Endometrial microvascular endothelial cells (primary cell): Measurements from ENCODE around the gene UNC13C. TPM values are rescaled to one million over a fixed set of nuclear protein-coding genes. Genes with fewer than 3 reads are reported as not detected.

Experiments used
- in situ Hi-C: cut with HindIII; loops from 2 replicates; pipeline ENCODE4 v1.10.0; 2017; ENCODE audit warnings: low sequenced_read_pairs, low pct_unique_long_range_greater_than_20kb; ENCODE audit errors: inconsistent ontology term
- total RNA-seq: library from RNA; depleted of rRNA; stranded (reverse); fragments of >200 nt; gene quantifications from one replicate; pipeline ENCODE4 v1.2.3, GENCODE V29; 2015; ENCODE audit errors: inconsistent ontology term

Gene UNC13C
- total RNA-seq, 1 donor from 2014 or later: not detected

DNA sequence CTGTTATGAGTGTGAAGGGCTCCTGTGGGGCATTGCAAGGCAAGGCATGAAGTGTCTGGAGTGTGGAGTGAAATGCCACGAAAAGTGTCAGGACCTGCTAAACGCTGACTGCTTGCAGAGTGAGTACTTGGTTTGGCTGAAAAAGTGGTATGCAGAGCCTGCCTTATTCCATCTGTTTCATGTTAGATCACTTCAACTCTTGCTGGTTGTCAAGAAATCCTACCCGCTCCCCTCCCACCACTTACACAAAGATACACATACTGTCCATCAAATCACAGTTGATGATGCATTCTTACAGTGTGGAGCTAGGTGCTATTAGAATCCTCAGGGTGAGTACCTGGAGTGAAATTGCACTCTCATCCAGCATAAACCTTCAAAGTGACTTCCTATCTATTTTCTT is 272.1 kb downstream of the UNC13C start:
- in situ Hi-C loops: no loop called here

- in situ Hi-C loops: no loop called here
Observed at GRCh38 chr15:54256190-54256589, 277.9 kb downstream of the UNC13C start.

DNA sequence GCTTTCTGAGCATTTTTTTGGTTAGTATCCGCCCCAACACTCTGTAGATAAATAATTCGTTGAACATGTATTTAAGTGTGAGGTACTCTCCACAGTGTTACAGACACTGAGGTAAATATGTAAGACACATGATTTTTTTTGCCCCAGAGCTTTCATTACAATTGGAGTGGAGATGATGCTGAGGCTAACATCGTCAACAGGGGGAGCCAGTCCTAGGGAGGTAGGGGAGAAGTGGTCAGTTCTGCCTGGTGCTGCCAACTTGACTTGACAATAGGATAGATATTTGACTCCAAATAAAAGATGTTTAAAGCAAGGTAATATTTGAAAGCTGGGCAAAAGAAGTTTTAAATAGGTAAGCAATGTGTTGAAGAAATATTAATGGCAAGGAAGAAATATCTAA is 295.7 kb downstream of the UNC13C start:
- in situ Hi-C loops: no loop called here

- in situ Hi-C loops: no loop called here
Observed at GRCh38 chr15:54277834-54278233, 299.6 kb downstream of the UNC13C start.

DNA sequence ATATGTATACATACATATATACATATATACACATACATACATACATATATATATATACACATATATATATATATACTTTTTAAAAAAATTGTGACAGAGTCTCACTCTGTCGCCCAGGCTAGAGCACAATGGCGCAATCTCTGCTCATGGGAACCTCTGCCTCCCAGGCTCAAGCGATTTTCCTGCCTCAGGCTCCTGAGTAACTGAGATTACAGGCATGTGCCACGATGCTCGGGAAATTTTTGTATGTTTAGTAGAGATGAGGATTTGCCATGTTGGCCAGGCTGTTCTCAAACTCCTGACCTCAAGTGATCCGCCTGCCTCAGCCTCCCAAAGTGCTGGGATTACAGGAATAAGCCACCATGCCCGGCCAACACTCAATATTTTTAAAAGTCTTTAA is 302.5 kb downstream of the UNC13C start:
- in situ Hi-C loops: no loop called here

DNA sequence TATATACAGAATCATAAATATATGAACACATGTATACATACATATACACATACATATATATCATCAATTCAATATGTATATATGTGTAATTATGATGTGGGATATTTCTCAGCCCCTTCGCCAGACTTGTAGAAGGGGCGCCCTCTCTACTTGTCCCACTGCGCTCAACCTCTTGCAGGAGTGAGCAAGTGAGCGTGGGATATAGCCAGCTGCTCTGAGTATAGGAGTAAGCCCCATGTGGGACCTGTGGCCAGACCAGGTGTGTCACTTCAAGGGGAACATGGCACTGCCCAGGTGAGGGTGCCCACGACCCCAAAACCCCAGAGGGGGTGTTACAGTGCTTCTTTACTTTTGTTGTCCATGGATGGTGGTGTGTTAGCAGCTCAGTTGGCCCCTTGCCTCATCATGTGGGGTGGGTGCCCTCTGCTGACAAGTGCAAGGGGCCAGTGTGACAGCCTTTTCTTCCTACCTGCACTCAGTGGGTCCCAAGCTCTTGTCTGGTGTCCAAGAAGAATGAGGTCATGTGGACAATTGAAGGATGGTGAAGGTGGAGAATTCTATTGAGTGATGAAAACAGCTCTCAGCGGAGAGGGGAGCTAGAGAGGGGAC is 304.1 kb downstream of the UNC13C start:
- in situ Hi-C loops: no loop called here

DNA sequence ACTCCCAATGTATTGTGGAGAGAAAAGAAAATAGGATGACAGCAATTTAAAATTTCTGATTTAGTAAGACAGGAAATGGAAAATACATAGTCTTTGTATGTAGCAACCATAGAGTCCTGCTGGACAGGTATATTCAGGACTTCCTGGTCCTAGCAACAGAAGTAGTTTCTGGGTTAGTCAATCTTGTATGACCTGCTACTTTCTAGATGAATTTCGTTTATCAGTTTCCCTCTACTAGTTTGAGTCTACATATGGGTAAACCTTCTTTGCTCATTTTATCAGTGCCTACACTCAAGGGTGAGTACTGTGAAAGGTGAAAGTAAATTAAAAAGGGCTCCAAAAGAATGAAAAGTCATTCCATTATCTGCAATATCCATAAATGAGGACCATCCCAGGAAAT is 309.8 kb downstream of the UNC13C start:
- in situ Hi-C loops: no loop called here

GRCh38 chr15:54289590-54290136 is 311.4 kb downstream of the UNC13C start:
- in situ Hi-C loops: no loop called here

- in situ Hi-C loops: no loop called here
Observed at GRCh38 chr15:54298396-54298795, 320.2 kb downstream of the UNC13C start.

DNA sequence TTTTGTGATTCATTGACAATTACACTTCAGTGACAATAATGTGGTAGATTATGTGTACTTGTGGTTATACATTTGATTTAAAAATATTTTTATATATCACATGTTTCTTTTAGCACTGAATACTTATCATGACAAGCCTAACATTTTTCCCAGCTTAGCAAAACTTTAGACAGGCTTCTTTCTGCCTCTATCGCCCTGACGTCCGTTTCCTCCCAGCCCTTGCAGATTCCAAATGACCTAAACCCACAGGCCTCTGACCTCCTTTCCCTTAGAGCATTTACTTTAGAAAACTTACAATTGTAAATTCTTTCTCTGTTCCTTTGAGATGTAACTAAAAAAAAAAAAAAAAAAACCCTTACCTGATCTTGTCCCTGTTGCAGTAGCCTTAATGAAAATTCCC is 326.1 kb downstream of the UNC13C start:
- in situ Hi-C loops: no loop called here

DNA sequence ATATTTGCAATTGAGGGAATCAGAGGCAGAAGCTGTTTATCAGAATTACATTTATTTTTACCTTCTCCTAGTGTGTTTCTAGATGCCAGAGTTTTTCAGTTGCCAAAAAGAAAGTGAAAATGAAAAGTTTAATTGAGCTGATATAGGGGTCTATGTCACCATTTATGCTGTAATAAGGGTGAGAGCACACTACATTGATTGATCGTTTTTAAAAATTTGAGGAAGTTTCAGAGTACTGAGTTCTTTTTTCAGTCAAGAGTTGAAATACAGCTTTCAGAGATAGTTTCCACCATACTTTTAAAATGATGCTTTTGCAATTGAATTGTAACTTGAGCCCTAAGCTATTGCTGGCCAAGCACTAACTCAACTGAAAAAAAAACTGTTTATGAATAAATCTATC is 326.9 kb downstream of the UNC13C start:
- in situ Hi-C loops: no loop called here

- in situ Hi-C loops: no loop called here
Observed at GRCh38 chr15:54307252-54307902, 329.1 kb downstream of the UNC13C start.

DNA sequence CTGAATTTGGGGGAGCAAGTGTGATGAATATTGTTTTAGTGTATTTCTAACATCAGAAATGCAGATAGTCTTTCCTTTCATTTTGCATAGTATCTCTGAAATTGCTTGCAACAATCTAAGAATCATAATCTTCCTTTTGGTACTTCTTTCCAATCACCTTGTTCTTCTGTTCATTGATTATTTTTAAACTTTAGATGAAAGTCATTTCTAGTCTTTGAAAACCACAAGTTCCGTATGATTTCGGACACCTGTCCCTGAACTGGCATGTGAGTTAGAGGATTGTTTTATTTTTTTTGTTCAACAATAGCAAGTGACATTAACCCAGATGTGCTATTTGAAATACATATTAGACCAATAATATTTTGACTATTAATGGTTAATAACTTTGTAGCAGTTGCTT is 329.7 kb downstream of the UNC13C start:
- in situ Hi-C loops: no loop called here

GRCh38 chr15:54312528-54312927 is 334.3 kb downstream of the UNC13C start:
- in situ Hi-C loops: no loop called here

DNA sequence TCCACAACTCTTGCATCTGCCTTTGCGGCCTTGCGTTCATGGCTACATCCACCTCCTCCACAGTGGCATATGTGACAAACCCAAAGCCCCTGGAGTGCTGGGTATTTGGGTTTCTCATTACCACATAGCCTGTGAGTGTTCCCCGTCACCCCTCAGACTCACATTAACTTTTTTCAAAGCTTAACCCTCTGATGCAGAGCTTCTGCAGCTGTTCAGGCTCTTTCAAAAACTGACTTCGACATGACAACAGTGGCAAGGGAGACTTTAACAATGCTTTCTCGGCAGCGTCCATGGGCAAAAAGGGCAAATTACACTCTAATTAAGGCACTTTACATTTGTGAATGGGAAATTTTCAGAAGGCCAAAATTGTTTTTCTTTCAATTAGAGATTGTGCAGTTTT is 343.2 kb downstream of the UNC13C start:
- in situ Hi-C loops: no loop called here

GRCh38 chr15:54322341-54322740 is 344.1 kb downstream of the UNC13C start:
- in situ Hi-C loops: no loop called here

DNA sequence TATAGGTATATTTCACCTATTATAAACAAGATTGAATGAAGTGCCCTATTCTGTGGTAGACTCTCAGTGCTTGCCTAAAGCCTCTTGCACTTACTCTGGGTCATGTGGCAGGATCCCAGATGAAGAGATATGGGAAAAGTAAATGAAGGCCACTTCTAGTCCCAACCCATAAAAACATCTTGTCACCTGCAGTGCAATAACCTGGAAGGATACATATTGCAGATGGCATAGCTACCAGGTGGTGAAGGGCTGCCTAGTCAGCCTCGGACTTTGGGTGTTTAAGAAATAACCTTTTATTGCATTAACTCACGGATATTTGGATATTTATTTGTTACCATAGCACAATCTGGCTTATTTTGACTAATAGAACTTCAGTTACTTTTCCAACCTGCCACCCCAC is 367.1 kb downstream of the UNC13C start:
- in situ Hi-C loops: no loop called here

DNA sequence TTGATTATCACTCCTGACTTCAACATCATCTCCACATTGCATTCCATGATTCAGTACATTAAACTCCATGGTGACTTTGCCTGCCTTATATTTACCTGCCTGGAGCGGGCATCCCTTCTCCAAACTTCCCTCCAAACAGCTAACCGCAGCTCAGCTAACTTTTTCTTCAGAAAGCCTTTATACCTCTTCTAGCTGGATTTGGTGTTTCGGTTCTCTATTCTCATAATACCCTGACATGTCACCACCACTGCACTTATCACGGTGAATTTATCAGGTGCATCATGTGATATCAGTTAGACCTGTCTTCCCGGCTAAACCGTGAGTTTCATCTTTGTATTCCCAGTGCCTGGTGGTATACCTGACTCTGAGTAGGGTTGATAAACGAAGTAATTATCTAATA is 367.6 kb downstream of the UNC13C start:
- in situ Hi-C loops: no loop called here

DNA sequence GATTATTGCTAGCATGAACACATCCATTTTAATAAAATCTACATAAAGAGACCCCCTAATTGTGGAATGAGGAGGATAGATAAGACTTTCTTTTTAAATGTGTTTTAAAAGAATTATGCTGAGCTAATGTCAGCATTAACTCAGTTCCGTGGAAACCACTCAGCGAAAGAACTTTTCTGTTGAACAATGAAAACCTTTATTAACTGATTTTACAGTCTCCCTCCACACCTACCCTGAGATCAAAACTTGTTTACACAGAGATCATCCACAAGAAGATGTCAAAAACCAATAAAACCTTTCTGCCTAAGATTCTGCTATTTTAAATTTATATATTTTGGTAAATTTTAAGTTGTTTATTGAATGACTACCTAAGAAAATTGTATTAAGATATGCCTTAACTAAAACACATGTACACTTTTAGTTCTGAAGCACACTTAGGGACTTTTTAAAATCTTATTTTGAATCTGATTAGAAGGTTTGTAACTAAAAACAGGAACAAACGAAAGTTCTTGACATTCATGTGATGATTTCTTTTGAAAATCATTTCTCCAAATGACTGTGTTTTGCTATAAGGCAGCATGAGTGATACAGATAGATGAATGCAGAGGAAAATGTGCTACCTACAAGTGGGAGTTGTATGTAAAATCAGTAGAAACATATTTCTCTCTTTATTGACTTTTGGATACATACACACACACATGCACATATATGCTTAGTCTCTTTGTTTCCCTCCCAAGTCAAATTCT is 369.0 kb downstream of the UNC13C start:
- in situ Hi-C loops: no loop called here

GRCh38 chr15:54353726-54354125 is 375.5 kb downstream of the UNC13C start:
- in situ Hi-C loops: no loop called here
